ENCODE data around the gene NOS3. TPM values are rescaled to one million over a fixed set of nuclear protein-coding genes. Genes with fewer than 3 reads are reported as not detected.

Gene NOS3
- total RNA-seq, 1 donor from 2014 or later, result 28.4 TPM

GRCh38 chr7:150952331-150953050, 38.3 kb upstream of the NOS3 start:
- DNase-seq (ENCODE audit: low read depth in 2 of 2), result no peak

GRCh38 chr7:150953061-150953997, 37.5 kb upstream of the NOS3 start:
- DNase-seq (ENCODE audit: low read depth in 2 of 2), result no peak

- no peak for DNase-seq (ENCODE audit: low read depth in 2 of 2)
Observed at GRCh38 chr7:150954201-150954985, 36.4 kb upstream of the NOS3 start.

GRCh38 chr7:150954986-150955518, 35.8 kb upstream of the NOS3 start:
- no peak for DNase-seq (ENCODE audit: low read depth in 2 of 2)

- no peak for DNase-seq (ENCODE audit: low read depth in 2 of 2)
Observed at GRCh38 chr7:150955519-150956394, 35.1 kb upstream of the NOS3 start.

GRCh38 chr7:150956395-150957132, 34.3 kb upstream of the NOS3 start:
- no peak for DNase-seq (ENCODE audit: low read depth in 2 of 2)

- DNase-seq (ENCODE audit: low read depth in 2 of 2), result no peak
Observed at GRCh38 chr7:150957133-150958020, 33.4 kb upstream of the NOS3 start.

GRCh38 chr7:150958062-150958552, 32.7 kb upstream of the NOS3 start:
- DNase-seq (ENCODE audit: low read depth in 2 of 2), result no peak

GRCh38 chr7:150958597-150958996, 32.2 kb upstream of the NOS3 start:
- no peak for DNase-seq (ENCODE audit: low read depth in 2 of 2)

- no peak for DNase-seq (ENCODE audit: low read depth in 2 of 2)
Observed at GRCh38 chr7:150959081-150959480, 31.7 kb upstream of the NOS3 start.

GRCh38 chr7:150959739-150960734, 30.8 kb upstream of the NOS3 start:
- peak; percentile 17 to 19 for DNase-seq (ENCODE audit: low read depth in 2 of 2)

GRCh38 chr7:150961510-150962289, 29.1 kb upstream of the NOS3 start:
- no peak for DNase-seq (ENCODE audit: low read depth in 2 of 2)

- no peak for DNase-seq (ENCODE audit: low read depth in 2 of 2)
Observed at GRCh38 chr7:150962290-150962552, 28.6 kb upstream of the NOS3 start.

- peak; percentile 25 to 52 for DNase-seq (ENCODE audit: low read depth in 2 of 2)
Observed at GRCh38 chr7:150962553-150963399, 28.0 kb upstream of the NOS3 start.

GRCh38 chr7:150963707-150964559, 26.9 kb upstream of the NOS3 start:
- DNase-seq (ENCODE audit: low read depth in 2 of 2), result no peak
